Esophagus squamous epithelium (tissue), 4 donors: ENCODE results near the gene AMMECR1.

Source experiments
- POLR2A ChIP-seq, 4 donors: fragments of 450-650 bp; IDR thresholded peaks; one replicate each; pipeline ENCODE4 v1.6.1; 2017; ENCODE audit warnings: antibody characterized with exemption in 4 of 4, mild to moderate bottlenecking in 4 of 4, moderate library complexity in 3 of 4
- TF ChIP-seq, protein P1 (sequence below), 6 experiments: fragments of 450-650 bp in 4 of 6; fragments of 200-600 bp in 2 of 6; sonication (generic) in 2 of 6; IDR thresholded peaks; one replicate each; pipeline ENCODE4 v1.5.1; 2016 to 2019; ENCODE audit warnings: antibody characterized with exemption in 6 of 6, mild to moderate bottlenecking in 4 of 6, moderate library complexity in 4 of 6

- TF ChIP-seq, protein P1, sequence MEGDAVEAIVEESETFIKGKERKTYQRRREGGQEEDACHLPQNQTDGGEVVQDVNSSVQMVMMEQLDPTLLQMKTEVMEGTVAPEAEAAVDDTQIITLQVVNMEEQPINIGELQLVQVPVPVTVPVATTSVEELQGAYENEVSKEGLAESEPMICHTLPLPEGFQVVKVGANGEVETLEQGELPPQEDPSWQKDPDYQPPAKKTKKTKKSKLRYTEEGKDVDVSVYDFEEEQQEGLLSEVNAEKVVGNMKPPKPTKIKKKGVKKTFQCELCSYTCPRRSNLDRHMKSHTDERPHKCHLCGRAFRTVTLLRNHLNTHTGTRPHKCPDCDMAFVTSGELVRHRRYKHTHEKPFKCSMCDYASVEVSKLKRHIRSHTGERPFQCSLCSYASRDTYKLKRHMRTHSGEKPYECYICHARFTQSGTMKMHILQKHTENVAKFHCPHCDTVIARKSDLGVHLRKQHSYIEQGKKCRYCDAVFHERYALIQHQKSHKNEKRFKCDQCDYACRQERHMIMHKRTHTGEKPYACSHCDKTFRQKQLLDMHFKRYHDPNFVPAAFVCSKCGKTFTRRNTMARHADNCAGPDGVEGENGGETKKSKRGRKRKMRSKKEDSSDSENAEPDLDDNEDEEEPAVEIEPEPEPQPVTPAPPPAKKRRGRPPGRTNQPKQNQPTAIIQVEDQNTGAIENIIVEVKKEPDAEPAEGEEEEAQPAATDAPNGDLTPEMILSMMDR (IDR thresholded peaks at IDR 0.05), result no peak
- no peak for TF ChIP-seq POLR2A (IDR thresholded peaks at IDR 0.05)
Observed at GRCh38 chrX:110358548-110358947, 40.7 kb upstream of the AMMECR1 start, which contains the start of gene RTL9.
